Measurements from ENCODE around the gene BRAT1. TPM values are rescaled to one million over a fixed set of nuclear protein-coding genes. Genes with fewer than 3 reads are reported as not detected.

The BRAT1 gene
- polyA plus RNA-seq, 1 donor from 2014 or later, result 60.3 TPM

DNA sequence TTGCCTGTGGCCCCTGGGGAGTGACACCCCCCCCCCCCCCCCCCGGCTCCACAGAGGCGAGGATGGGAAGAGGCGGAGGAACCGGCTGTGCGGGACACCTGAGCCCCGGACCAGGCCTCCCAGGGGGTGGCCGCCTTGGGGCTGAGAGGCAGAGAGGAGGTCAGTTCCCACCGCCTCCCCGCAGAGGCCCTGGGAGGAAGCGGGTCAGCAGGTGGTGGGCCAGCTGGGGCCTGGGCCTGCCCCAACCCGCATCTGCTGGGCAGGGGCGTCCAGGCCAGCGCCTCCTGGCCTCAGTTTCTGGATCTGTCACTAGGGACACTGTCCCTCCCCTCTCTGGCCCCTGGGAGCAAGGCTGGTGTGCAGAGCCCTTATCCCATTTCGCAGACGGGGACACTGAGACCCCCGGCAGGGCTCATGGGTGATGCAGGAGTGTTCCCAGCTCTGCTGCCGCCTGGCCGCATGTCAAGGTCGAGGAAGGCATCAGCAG, 50.4 kb downstream of the BRAT1 start:
- Histone ChIP-seq H2AFZ (ENCODE audit: low read depth, low read length) (no peak overlapping the region), H3K27me3 (ENCODE audit: insufficient read depth, low read depth, low read length) (no peaks in the 10 kb centered on the region), H3K9me2 (ENCODE audit: insufficient read depth, low read length) (no peaks in the 10 kb centered on the region), H3K4me3 (ENCODE audit: low read length) (no peak overlapping the region), H3K9me3 (ENCODE audit: low read length) (no peaks in the 10 kb centered on the region), H3K79me2 (replicated peaks; ENCODE audit: insufficient read depth, low read length) (no peaks in the 10 kb centered on the region), H3K9ac (ENCODE audit: low read length) (no peak overlapping the region), H3K27ac (ENCODE audit: low read length) (no peak overlapping the region), H3K36me3 (ENCODE audit: insufficient read depth, low read length) (no peaks in the 10 kb centered on the region), H3K4me2 (ENCODE audit: low read length) (no peak overlapping the region), H4K20me1 (ENCODE audit: insufficient read depth) (no peaks in the 10 kb centered on the region), H3F3A (ENCODE audit: insufficient read depth, low read length, poor library complexity, severe bottlenecking) (no peaks in the 10 kb centered on the region)
- TF ChIP-seq EP300 (conservative IDR thresholded peaks at IDR 0.05; ENCODE audit: poor library complexity, severe bottlenecking), result no peak
- TF ChIP-seq EZH2 (IDR thresholded peaks at IDR 0.05; ENCODE audit: borderline replicate concordance, insufficient read depth, low read length, poor library complexity, severe bottlenecking), result no peak
- TF ChIP-seq, protein P1, sequence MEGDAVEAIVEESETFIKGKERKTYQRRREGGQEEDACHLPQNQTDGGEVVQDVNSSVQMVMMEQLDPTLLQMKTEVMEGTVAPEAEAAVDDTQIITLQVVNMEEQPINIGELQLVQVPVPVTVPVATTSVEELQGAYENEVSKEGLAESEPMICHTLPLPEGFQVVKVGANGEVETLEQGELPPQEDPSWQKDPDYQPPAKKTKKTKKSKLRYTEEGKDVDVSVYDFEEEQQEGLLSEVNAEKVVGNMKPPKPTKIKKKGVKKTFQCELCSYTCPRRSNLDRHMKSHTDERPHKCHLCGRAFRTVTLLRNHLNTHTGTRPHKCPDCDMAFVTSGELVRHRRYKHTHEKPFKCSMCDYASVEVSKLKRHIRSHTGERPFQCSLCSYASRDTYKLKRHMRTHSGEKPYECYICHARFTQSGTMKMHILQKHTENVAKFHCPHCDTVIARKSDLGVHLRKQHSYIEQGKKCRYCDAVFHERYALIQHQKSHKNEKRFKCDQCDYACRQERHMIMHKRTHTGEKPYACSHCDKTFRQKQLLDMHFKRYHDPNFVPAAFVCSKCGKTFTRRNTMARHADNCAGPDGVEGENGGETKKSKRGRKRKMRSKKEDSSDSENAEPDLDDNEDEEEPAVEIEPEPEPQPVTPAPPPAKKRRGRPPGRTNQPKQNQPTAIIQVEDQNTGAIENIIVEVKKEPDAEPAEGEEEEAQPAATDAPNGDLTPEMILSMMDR (IDR thresholded peaks at IDR 0.05; ENCODE audit: poor library complexity, severe bottlenecking), result no peak
- TF ChIP-seq, protein P2, sequence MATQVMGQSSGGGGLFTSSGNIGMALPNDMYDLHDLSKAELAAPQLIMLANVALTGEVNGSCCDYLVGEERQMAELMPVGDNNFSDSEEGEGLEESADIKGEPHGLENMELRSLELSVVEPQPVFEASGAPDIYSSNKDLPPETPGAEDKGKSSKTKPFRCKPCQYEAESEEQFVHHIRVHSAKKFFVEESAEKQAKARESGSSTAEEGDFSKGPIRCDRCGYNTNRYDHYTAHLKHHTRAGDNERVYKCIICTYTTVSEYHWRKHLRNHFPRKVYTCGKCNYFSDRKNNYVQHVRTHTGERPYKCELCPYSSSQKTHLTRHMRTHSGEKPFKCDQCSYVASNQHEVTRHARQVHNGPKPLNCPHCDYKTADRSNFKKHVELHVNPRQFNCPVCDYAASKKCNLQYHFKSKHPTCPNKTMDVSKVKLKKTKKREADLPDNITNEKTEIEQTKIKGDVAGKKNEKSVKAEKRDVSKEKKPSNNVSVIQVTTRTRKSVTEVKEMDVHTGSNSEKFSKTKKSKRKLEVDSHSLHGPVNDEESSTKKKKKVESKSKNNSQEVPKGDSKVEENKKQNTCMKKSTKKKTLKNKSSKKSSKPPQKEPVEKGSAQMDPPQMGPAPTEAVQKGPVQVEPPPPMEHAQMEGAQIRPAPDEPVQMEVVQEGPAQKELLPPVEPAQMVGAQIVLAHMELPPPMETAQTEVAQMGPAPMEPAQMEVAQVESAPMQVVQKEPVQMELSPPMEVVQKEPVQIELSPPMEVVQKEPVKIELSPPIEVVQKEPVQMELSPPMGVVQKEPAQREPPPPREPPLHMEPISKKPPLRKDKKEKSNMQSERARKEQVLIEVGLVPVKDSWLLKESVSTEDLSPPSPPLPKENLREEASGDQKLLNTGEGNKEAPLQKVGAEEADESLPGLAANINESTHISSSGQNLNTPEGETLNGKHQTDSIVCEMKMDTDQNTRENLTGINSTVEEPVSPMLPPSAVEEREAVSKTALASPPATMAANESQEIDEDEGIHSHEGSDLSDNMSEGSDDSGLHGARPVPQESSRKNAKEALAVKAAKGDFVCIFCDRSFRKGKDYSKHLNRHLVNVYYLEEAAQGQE (IDR thresholded peaks at IDR 0.05; ENCODE audit: borderline replicate concordance), result no peak
- TF ChIP-seq RAD21 (conservative IDR thresholded peaks at IDR 0.05), result no peak
- TF ChIP-seq MXI1 (conservative IDR thresholded peaks at IDR 0.05; ENCODE audit: poor library complexity, severe bottlenecking), result no peak
- TF ChIP-seq TAF1 (IDR thresholded peaks at IDR 0.05; ENCODE audit: low read depth), result no peak

DNA sequence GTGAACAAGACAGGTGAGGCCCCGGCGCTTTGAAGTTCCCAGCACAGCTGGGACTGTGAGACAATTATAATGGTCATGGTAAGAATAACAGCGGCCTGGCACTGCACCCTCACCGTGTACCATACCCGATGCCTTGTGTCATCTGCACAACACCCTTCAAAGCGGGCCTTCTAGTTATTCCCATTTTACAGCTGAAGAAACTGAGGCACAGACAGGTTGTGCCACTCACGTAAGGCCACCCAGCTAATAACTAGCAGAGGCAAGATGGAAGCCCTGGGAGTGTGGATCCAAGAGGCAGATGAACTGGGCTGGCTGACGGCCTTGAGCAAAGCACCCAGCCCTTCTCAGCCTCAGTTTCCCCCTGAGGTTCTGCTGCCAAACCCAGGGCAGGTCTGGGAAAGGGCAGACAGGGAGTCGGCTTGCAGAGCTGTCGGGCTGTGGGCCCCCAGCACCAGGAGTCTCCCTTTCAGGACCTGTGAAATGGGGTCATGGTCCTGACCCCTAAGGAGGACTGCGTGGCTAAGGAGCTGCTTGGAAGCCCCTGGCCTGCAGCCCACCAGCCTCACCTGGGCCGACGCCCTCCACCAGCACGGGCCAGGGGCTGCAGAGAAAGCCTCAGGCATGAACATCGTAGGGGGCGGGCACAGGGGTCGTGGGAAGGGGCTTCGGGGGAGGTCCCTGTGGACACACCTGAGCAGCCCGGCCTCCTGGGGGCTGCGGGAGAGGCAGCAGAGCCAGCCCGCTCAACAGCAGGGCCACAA, 51.0 kb downstream of the BRAT1 start:
- no peaks in the 10 kb centered on the region for H4K20me1 ChIP-seq (ENCODE audit: insufficient read depth)
- H3K4me3 ChIP-seq (ENCODE audit: low read length), result no peak overlapping the region
- no peaks in the 10 kb centered on the region for H3K79me2 ChIP-seq (replicated peaks; ENCODE audit: insufficient read depth, low read length)
- H3K4me2 ChIP-seq (ENCODE audit: low read length), result no peak overlapping the region
- no peaks in the 10 kb centered on the region for H3K9me3 ChIP-seq (ENCODE audit: low read length)
- H3K9me2 ChIP-seq (ENCODE audit: insufficient read depth, low read length), result no peaks in the 10 kb centered on the region
- TF ChIP-seq EP300 (conservative IDR thresholded peaks at IDR 0.05; ENCODE audit: poor library complexity, severe bottlenecking), result no peak
- no peak for TF ChIP-seq POLR2AphosphoS5 (IDR thresholded peaks at IDR 0.05)
- no peak for TF ChIP-seq RAD21 (conservative IDR thresholded peaks at IDR 0.05)
- TF ChIP-seq, protein P1 (IDR thresholded peaks at IDR 0.05; ENCODE audit: poor library complexity, severe bottlenecking), result no peak
- no peak overlapping the region for H2AFZ ChIP-seq (ENCODE audit: low read depth, low read length)
- no peak overlapping the region for H3K27ac ChIP-seq (ENCODE audit: low read length)
- H3F3A ChIP-seq (ENCODE audit: insufficient read depth, low read length, poor library complexity, severe bottlenecking), result no peaks in the 10 kb centered on the region
- no peak overlapping the region for H3K9ac ChIP-seq (ENCODE audit: low read length)
- H3K27me3 ChIP-seq (ENCODE audit: insufficient read depth, low read depth, low read length), result no peaks in the 10 kb centered on the region
- no peaks in the 10 kb centered on the region for H3K36me3 ChIP-seq (ENCODE audit: insufficient read depth, low read length)
